ENCODE data around the gene GNA12. TPM values are rescaled to one million over a fixed set of nuclear protein-coding genes. Genes with fewer than 3 reads are reported as not detected.

The GNA12 gene
- total and polyA plus RNA-seq, 2 of the 4 experiments (the other 2 are of a cell fraction), result 14.3 to 93.9 TPM

DNA sequence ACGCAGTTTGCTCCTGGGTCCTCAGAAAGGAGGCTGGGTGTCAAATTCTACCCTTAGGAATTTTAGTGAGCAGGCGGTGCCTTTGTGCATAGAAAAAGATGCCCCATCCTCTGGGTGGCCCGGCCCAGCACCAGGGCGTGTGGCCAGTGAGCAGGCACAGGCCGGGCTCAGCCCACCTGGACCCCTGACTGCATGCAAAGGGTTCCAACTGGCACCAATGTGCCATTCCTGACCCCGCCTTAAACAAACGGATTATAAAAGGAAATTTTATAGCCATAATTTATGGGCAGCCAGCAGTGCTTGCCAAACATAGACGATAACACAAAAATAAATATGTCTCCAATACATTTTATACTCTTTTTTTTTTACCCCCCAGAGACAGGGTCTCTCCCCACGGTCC lies 40.1 kb upstream of the GNA12 start:
- H3K9me3 ChIP-seq (ENCODE audit: control insufficient read depth, insufficient read depth, low read length), result no peaks in the 10 kb centered on the region
- no TSS peak for BruUV-seq (replicated peaks)
- H3K79me1 ChIP-seq (ENCODE audit: low read depth in 1 of 2, low read length in 2 of 2), result no peaks in the 10 kb centered on the region
- ATAC-seq (ENCODE audit: low read depth), result no peak
- H3K9me1 ChIP-seq (ENCODE audit: insufficient read depth, low read length), result peaks cover 3% of the 10 kb centered on the region; the same call in 1 of the 2 replicates
- H3K4ac ChIP-seq (ENCODE audit: low read depth, low read length), result no peak overlapping the region
- no peak overlapping the region for H2BK5ac ChIP-seq (ENCODE audit: low read depth, low read length, poor library complexity, severe bottlenecking)
- no peaks in the 10 kb centered on the region for H3K27me3 ChIP-seq (ENCODE audit: control insufficient read depth, insufficient read depth, low read length)
- dilution Hi-C loops (cut with HindIII; ENCODE audit: low sequenced_read_pairs, unreplicated experiment), result no loop called here
- no peaks in the 10 kb centered on the region for H3K36me3 ChIP-seq (ENCODE audit: control insufficient read depth, insufficient read depth, low read length)
- no peak for TF ChIP-seq MAZ (IDR thresholded peaks at IDR 0.05; ENCODE audit: borderline replicate concordance, low read depth, low read length)
- TF ChIP-seq MAFK (IDR thresholded peaks at IDR 0.05; ENCODE audit: low read depth, low read length), result no peak
- no peak for TF ChIP-seq RFX5 (IDR thresholded peaks at IDR 0.05; ENCODE audit: low read depth, low read length)
- no peak for TF ChIP-seq NFE2L2 (IDR thresholded peaks at IDR 0.05; ENCODE audit: low read depth, low read length)
- no peak for TF ChIP-seq MXI1 (IDR thresholded peaks at IDR 0.05; ENCODE audit: borderline replicate concordance, low read depth, low read length)
- TF ChIP-seq, protein P1, sequence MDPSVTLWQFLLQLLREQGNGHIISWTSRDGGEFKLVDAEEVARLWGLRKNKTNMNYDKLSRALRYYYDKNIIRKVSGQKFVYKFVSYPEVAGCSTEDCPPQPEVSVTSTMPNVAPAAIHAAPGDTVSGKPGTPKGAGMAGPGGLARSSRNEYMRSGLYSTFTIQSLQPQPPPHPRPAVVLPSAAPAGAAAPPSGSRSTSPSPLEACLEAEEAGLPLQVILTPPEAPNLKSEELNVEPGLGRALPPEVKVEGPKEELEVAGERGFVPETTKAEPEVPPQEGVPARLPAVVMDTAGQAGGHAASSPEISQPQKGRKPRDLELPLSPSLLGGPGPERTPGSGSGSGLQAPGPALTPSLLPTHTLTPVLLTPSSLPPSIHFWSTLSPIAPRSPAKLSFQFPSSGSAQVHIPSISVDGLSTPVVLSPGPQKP (IDR thresholded peaks at IDR 0.05; ENCODE audit: borderline replicate concordance, low read depth, low read length), result no peak
- TF ChIP-seq SMC3 (IDR thresholded peaks at IDR 0.05; ENCODE audit: low read depth, low read length), result no peak
- no peak for TF ChIP-seq RCOR1 (IDR thresholded peaks at IDR 0.05; ENCODE audit: insufficient replicate concordance, low read length)
- no peak for TF ChIP-seq USF2 (IDR thresholded peaks at IDR 0.05; ENCODE audit: low read depth, low read length)
- no peak for TF ChIP-seq RAD21 (IDR thresholded peaks at IDR 0.05; ENCODE audit: low read length)
- CTCF ChIA-PET, result no interaction called here
- H2BK15ac ChIP-seq (ENCODE audit: low read depth, low read length), result no peak overlapping the region
- no peak overlapping the region for H4K8ac ChIP-seq (ENCODE audit: low read depth in 2 of 2, low read length in 2 of 2)
- no peak overlapping the region for H2BK120ac ChIP-seq (ENCODE audit: low read depth, low read length)
- no peak for DNase-seq
- intact Hi-C loops (cut with micrococcal nuclease), result no loop called here
- H3K4me1 ChIP-seq (ENCODE audit: control insufficient read depth, insufficient read depth, low read length), result no peaks in the 10 kb centered on the region
- no peak overlapping the region for H2BK20ac ChIP-seq (ENCODE audit: low read depth, low read length)
- H3K4me2 ChIP-seq (ENCODE audit: low read depth, low read length), result no peak overlapping the region
- POLR2A ChIA-PET (ENCODE audit: unreplicated experiment), result interaction anchor here (0.5 kb wide), 1 partner anchor 208 kb away, joined by 3 read pairs; no protein-coding TSS in a partner anchor
- no peak overlapping the region for H4K91ac ChIP-seq (ENCODE audit: insufficient read depth, low read depth, low read length)
- WGBS, 2 experiments (ENCODE audit: extremely low coverage in 2 of 2, insufficient read length in 1 of 2), result 52% methylated on average over 3 of the region's 9 CpGs; no CpG with 5 or more reads in 1 of the 2 experiments
- H3K9ac ChIP-seq (ENCODE audit: low read depth, low read length), result no peak overlapping the region
- no peak overlapping the region for H3K18ac ChIP-seq (ENCODE audit: low read depth, low read length)
- H2AK9ac ChIP-seq (replicated peaks; ENCODE audit: low read depth, low read length, poor library complexity), result no peak overlapping the region
- no peak overlapping the region for H3K27ac ChIP-seq (ENCODE audit: insufficient read depth, low read length)
- no peak overlapping the region for H3K14ac ChIP-seq (replicated peaks; ENCODE audit: low read depth, low read length)
- no peak overlapping the region for H3K23ac ChIP-seq (ENCODE audit: low read depth, low read length)
- H4K5ac ChIP-seq (ENCODE audit: low read depth, low read length), result no peak overlapping the region
- no peaks in the 10 kb centered on the region for H4K20me1 ChIP-seq (ENCODE audit: insufficient read depth, low read length)
- H2AK5ac ChIP-seq (ENCODE audit: low read depth, low read length), result no peak overlapping the region
- H2AFZ ChIP-seq (replicated peaks; ENCODE audit: low read length, poor library complexity), result no peak overlapping the region
- no peak overlapping the region for H3K4me3 ChIP-seq (ENCODE audit: insufficient read depth, low read depth, low read length)
- no peak overlapping the region for H3K56ac ChIP-seq (ENCODE audit: extremely low read depth, insufficient read depth, low read length)
- in situ Hi-C loops (cut with MboI; ENCODE audit: low sequenced_read_pairs), result loop anchor here (10.0 kb wide), 2 partner anchors 271 to 1011 kb away; no protein-coding TSS in a partner anchor

Data from IMR-90 (cell line).